Mucosa of rectum (tissue), 2 donors: Measurements from ENCODE around the gene ARHGDIB.

Experiments
- H3K27ac ChIP-seq, 2 donors: one replicate each; pipeline ENCODE4 v1.7.0; 2013; ENCODE audit warnings: inconsistent platforms in 2 of 2, low read depth in 2 of 2, low read length in 2 of 2
- H3K27me3 ChIP-seq, 2 donors: one replicate each; pipeline ENCODE4 v1.7.0; 2013; ENCODE audit warnings: low read length in 2 of 2; ENCODE audit not compliant: control insufficient read depth in 2 of 2, insufficient read depth in 2 of 2
- H3K36me3 ChIP-seq, 2 donors: one replicate each; pipeline ENCODE4 v1.7.0; 2013; ENCODE audit warnings: low read length in 2 of 2; ENCODE audit not compliant: control insufficient read depth in 2 of 2, insufficient read depth in 2 of 2
- H3K4me1 ChIP-seq, 2 donors: one replicate each; pipeline ENCODE4 v1.7.0; 2013; ENCODE audit warnings: low read length in 2 of 2, mild to moderate bottlenecking in 1 of 2; ENCODE audit not compliant: control insufficient read depth in 2 of 2, insufficient read depth in 2 of 2
- H3K4me3 ChIP-seq, 2 donors: one replicate each; pipeline ENCODE4 v1.7.0; 2013; ENCODE audit warnings: low read length in 2 of 2
- H3K9ac ChIP-seq, 2 donors: one replicate each; pipeline ENCODE4 v1.7.0; 2013; ENCODE audit warnings: low read length in 2 of 2, low read depth in 1 of 2, mild to moderate bottlenecking in 1 of 2
- H3K9me3 ChIP-seq, 2 donors: one replicate each; pipeline ENCODE4 v1.7.0; 2013; ENCODE audit warnings: low read length in 2 of 2; ENCODE audit not compliant: control insufficient read depth in 2 of 2
- donor health status: healthy.
- donor health status: Normal muscosa, but diverticular disease.

The ARHGDIB gene

DNA sequence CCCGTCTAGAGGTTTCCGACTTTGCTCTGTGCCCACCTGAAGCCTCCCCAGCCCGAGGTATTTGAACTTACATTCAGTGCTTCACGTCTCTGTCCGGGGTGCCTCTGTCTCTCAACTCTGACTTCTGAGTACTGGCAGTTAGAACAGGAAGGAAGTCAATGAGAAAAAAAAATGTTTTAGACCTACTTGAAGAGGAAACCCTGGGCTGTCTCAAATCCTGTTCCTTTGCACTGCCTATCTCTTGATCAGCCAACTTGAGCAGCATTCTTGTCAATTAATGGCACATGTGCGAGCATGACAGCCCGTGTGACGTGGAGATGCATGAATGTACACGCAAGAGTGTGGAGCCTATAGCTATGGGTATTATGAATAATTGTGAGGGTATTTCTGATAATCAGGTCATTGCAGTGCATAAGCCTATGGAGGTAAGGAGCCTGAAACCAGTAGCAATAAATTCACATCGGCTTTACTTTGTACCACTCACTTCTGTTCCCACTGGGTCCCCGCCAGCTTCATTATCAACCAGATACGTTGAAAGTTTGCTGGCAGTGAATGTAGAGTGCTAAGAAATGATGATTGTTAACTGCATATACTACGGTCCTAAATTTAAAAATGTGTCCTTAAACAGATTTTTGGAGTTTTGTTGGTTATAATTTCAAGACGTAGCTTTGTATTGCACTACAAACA is at the start of gene ARHGDIB:
TSS of gene ARHGDIB (minus strand) at position 136 of the 687 bp plus-strand sequence. CDS start 10,889 bp downstream, outside the sequence.
- Histone ChIP-seq H3K9ac (peak within 1 kb of the TSS; percentile 10 to 25), H3K27ac (peak within 1 kb of the TSS; percentile 69 to 81), H3K36me3 (no peaks in the 10 kb centered on the region), H3K9me3 (no peaks in the 10 kb centered on the region), H3K4me3 (peak within 1 kb of the TSS; percentile 42 to 75), H3K27me3 (no peaks in the 10 kb centered on the region), H3K4me1 (peaks cover 4 to 9% of the 10 kb centered on the region in 2 donors)

DNA sequence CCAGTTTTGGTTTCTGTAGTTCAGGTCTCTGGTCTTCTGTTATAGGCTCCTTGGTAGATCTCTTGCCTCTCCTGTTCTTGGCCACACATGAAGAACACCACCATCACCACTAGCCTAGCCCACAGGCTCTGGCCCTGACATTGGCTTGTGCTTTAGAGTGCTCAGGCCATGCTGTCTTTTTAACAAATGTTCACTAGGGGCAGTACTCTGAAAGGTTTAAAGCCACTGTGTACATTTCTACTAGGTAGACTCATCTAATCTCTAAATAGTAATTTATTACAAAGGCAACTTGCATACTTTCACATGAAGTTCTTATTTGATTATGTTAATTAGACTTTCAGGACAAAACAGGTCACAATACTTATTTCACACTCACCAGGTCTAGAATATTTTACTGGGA is 49.8 kb upstream of the ARHGDIB start:
- Histone ChIP-seq H3K9ac (no peak overlapping the region), H3K27me3 (no peaks in the 10 kb centered on the region), H3K27ac (no peak overlapping the region)

DNA sequence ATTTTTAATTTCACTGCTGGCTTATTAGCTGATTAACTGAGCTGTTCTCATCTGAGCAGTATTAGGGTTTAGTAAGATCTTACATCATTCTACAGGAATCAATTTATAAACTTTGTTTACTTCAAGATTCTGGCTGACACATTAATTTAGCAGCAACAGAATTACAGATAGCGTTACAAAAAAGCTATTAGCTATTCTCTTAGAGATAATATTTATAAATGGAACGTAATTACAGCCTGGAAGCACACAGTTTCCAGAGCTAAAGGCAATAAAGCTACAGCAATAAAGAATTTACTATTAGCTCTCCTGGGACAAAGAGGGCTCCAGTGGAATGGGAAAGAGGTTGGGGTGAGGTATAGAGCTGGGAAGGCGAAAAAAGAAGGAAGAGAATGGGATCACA is 46.1 kb upstream of the ARHGDIB start:
- Histone ChIP-seq H3K9ac (no peak overlapping the region), H3K27ac (no peak overlapping the region), H3K4me3 (no peak overlapping the region), H3K36me3 (no peaks in the 10 kb centered on the region), H3K4me1 (no peaks in the 10 kb centered on the region), H3K9me3 (no peaks in the 10 kb centered on the region), H3K27me3 (peaks cover 0 to 2% of the 10 kb centered on the region in 2 donors)

More for the DNA sequence above, 49.8 kb upstream of the ARHGDIB start:
- Histone ChIP-seq H3K4me3 (no peak overlapping the region), H3K9me3 (no peaks in the 10 kb centered on the region), H3K36me3 (no peaks in the 10 kb centered on the region), H3K4me1 (no peaks in the 10 kb centered on the region)

DNA sequence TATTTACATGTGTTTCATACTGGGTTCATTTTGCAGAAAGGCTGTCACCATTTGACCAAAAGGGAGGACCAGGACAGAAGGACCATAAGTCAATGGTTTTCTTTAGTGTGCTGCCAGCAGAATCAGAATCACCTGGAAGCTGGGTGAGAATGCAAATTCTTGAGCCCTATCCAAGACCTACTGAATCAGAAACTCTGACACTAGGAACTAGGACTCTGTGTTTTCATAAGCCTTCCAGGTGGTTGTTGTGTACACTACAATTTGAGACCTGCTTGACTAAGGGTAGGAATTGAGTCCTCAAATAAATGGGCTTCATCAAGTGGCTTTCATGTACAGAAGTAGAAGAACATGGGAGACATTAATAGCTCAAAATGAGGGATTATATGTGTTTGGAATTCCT is 43.7 kb upstream of the ARHGDIB start:
- Histone ChIP-seq H3K4me1 (no peaks in the 10 kb centered on the region), H3K36me3 (no peaks in the 10 kb centered on the region), H3K27me3 (peaks cover 0 to 5% of the 10 kb centered on the region in 2 donors), H3K9ac (no peak overlapping the region), H3K4me3 (no peak overlapping the region), H3K27ac (no peak overlapping the region), H3K9me3 (no peaks in the 10 kb centered on the region)

DNA sequence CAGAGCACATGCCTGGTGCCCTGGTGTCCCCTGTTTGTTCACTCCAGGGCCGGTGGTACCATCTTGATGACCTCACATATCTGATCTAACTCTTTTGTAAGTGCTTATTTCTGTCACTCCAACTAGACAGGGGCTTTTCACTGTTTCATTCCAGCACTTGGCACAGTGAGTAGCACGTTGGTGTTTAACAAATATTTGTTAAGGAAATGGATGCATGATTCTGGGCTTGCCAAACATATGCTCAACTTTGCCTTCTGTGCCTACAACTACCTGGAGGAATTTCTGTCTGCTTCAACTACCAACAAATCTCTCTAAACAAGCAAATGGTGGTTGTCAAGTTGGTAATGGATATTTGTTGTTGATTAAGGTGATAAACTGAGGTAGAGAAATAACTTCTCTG is 43.0 kb upstream of the ARHGDIB start:
- no peak overlapping the region for H3K9ac ChIP-seq
- no peak overlapping the region for H3K4me3 ChIP-seq
- H3K36me3 ChIP-seq: no peaks in the 10 kb centered on the region
- H3K27ac ChIP-seq: no peak overlapping the region
- no peaks in the 10 kb centered on the region for H3K4me1 ChIP-seq
- H3K9me3 ChIP-seq: no peaks in the 10 kb centered on the region
- H3K27me3 ChIP-seq: peaks cover 0 to 5% of the 10 kb centered on the region in 2 donors

DNA sequence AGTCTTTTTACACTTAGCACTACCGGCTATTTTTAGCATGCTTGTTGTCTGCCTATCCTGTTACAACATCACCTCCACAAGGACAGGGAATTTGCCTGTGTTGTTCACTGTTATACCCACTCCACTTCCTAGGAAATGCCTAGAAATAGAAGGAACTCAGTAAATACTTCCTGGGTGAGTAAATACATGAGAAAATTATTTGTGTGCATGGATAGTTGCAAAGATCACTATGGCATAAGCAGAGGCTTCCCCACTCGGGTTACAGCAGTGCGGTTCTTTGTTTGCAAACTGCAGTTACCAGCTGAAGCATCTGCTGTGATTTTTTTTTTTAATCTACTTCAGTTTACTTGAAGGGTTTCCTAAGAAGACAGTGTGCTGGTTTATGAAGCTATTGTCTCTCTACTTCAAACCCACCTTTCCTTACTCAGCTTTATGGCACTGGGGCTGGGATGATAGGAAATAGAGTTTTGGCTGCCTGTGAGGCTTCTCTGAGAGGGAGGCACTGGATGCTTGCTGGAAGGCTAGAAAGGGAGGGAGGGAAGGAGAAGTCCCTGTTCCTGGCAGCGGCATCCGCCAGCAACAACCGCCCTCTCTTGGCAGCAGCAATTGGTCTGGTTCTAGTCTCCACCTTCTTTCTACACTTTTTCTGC is 40.5 kb upstream of the ARHGDIB start:
- Histone ChIP-seq H3K27ac (peak overlapping the region in 1 of 2 donors; percentile 25), H3K36me3 (no peaks in the 10 kb centered on the region), H3K9me3 (no peaks in the 10 kb centered on the region), H3K9ac (no peak overlapping the region), H3K27me3 (peaks cover 0 to 5% of the 10 kb centered on the region in 2 donors), H3K4me3 (no peak overlapping the region), H3K4me1 (no peaks in the 10 kb centered on the region)

DNA sequence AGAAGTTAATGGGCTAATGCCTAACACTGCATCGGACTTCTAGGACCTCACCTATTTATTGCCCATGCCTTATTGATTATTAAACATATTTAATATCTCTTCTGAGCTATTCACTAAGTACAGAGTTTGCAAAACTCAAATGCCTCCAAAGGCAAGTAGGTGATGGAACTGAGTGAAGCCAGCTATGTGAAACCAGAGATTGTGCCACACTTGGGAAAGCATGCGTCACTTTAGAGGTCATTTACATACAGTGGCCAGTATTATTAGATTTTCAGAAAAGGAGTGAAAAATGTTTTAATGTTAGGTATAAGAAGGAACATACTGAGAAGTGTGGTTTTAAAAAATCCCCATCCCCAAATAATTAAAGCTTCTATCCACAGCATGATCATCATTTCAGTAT is 39.2 kb upstream of the ARHGDIB start:
- Histone ChIP-seq H3K4me1 (no peaks in the 10 kb centered on the region), H3K36me3 (no peaks in the 10 kb centered on the region), H3K27me3 (peaks cover 0 to 5% of the 10 kb centered on the region in 2 donors), H3K9me3 (no peaks in the 10 kb centered on the region), H3K27ac (no peak overlapping the region), H3K4me3 (no peak overlapping the region), H3K9ac (no peak overlapping the region)

DNA sequence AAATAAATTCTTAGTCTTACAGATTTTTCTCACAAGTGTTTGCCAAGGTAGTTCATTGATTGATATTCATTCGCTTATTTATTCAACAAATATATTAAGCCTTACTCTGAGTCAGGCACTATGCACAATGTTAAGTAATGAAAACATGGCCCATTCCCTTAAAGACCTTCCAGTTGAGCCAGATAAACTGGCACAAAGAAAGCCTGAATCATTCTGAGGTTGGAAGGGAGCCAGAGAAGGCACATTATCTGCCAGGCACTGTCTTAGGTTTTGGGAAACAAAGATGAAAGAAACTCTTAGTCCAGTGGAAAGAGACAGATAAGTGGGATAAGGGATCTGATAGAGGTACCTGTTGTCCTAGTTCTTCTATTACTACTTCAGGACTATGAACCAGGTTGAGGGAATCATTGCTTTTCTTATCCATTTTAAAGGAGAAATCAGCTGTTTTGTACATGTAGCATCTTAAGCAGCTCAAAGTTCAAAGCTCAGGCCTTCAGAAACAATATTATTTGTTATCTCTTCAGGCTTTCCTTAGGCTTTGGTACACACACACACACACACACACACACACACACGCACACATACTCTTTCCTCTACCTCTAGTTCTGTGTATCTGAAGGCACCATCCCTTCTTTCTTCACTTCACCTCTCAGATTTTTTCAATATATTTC is 38.4 kb upstream of the ARHGDIB start:
- Histone ChIP-seq H3K9ac (no peak overlapping the region), H3K27ac (no peak overlapping the region), H3K27me3 (peaks cover 0 to 5% of the 10 kb centered on the region in 2 donors), H3K4me3 (no peak overlapping the region), H3K36me3 (no peaks in the 10 kb centered on the region), H3K9me3 (no peaks in the 10 kb centered on the region), H3K4me1 (no peaks in the 10 kb centered on the region)

DNA sequence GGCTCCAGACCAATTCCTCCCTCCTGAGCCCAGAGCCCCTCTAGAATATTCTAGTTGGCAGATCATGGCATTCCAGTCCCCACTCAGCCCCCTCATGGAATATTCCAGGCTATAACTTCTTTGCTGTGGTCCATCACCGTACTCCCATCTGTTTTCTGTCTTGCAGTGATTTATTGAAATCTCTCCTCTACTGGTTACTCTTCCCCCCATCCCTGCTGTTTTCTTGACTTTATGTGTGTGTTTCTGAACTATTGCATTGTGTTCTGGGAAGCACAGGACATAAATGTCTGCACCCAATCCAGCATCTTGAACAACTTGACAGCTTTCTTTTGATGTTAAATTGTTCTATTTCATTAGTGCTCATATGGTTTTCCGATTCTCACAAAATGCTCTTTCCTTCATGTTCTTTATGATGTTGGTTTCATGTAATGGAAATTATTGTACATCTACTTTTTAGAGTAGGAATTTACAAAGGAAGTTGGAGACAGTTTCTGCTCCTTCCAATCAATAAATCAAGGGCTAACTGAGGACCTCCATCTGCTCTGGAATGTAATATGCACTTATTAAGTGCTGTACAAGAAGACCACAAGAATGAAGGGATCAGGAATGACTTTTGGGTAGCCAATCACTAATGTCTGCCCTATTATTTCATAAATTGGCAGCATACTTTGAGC is 37.8 kb upstream of the ARHGDIB start:
- no peak overlapping the region for H3K9ac ChIP-seq
- no peak overlapping the region for H3K27ac ChIP-seq
- H3K4me1 ChIP-seq: no peaks in the 10 kb centered on the region
- peaks cover 0 to 5% of the 10 kb centered on the region in 2 donors for H3K27me3 ChIP-seq
- no peaks in the 10 kb centered on the region for H3K36me3 ChIP-seq
- no peak overlapping the region for H3K4me3 ChIP-seq
- H3K9me3 ChIP-seq: no peaks in the 10 kb centered on the region

DNA sequence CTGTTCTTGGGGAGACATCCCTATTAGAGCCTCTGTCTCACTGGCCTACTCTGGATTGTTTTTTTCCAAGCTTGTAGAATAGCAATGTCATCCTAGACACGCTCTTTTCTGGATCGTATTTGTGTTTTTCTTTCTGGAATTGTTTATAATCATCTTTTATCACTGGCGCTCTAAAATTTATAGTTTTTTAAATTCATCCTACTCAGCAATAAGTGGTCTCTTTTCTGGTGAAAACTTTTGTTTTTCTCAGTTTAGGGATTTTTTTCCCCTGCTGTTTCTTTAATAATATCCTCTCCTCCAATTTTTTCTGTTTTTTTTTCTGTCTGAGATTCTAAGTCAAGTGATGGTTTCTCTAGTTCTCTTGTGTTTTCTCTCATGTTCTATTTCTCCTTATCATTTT is 36.6 kb upstream of the ARHGDIB start:
- H3K9me3 ChIP-seq: no peaks in the 10 kb centered on the region
- H3K27ac ChIP-seq: no peak overlapping the region
- no peaks in the 10 kb centered on the region for H3K36me3 ChIP-seq
- H3K9ac ChIP-seq: no peak overlapping the region
- no peaks in the 10 kb centered on the region for H3K4me1 ChIP-seq
- peaks cover 0 to 3% of the 10 kb centered on the region in 2 donors for H3K27me3 ChIP-seq
- H3K4me3 ChIP-seq: no peak overlapping the region
